Ovary (tissue), 3 donors: Measurements from ENCODE around the gene SMARCA1.

Source experiments
- EP300 ChIP-seq: sonication (generic); formaldehyde crosslinking; IDR thresholded peaks from one replicate; pipeline ENCODE4 v1.6.1; 2017; ENCODE audit warnings: antibody characterized with exemption
- TF ChIP-seq, protein P1 (sequence below), 3 donors: fragments of 450-650 bp in 2 of 3; fragments of 200-600 bp in 1 of 3; IDR thresholded peaks; one replicate each; pipeline versions ENCODE4 v1.5.1 to v1.8.0; 2016 to 2022; ENCODE audit warnings: antibody characterized with exemption in 3 of 3, mild to moderate bottlenecking in 1 of 3
- donor health status: DM: no; HTN: no; CAD: no.

DNA sequence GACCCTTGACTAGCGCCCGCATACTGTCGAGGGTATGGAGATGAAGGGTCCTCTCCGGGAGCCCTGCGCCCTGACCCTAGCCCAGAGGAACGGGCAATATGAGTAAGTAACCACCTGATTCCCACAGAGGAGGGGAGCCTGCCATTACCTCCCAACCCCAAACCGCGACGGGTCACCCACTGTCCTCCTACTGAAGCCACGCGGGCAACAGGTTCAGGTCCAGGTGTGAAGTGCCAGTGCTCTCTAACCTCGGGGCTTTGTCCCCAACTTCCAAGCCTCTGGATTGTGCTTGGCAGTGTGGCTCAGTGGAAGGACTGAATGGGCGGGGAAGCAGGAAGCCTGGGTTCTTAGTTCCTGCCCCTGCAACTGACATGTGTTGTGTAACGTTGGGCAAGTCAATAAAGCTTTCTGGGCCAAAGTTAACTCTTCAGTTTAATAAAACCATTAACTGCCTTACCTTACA is 17.5 kb upstream of the SMARCA1 start:
- TF ChIP-seq EP300: no peak
- TF ChIP-seq, protein P1, sequence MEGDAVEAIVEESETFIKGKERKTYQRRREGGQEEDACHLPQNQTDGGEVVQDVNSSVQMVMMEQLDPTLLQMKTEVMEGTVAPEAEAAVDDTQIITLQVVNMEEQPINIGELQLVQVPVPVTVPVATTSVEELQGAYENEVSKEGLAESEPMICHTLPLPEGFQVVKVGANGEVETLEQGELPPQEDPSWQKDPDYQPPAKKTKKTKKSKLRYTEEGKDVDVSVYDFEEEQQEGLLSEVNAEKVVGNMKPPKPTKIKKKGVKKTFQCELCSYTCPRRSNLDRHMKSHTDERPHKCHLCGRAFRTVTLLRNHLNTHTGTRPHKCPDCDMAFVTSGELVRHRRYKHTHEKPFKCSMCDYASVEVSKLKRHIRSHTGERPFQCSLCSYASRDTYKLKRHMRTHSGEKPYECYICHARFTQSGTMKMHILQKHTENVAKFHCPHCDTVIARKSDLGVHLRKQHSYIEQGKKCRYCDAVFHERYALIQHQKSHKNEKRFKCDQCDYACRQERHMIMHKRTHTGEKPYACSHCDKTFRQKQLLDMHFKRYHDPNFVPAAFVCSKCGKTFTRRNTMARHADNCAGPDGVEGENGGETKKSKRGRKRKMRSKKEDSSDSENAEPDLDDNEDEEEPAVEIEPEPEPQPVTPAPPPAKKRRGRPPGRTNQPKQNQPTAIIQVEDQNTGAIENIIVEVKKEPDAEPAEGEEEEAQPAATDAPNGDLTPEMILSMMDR (IDR thresholded peaks at IDR 0.05): no peak
